Astrocyte (in vitro differentiated cells and primary cell): ENCODE results near the gene EDN2. TPM values are rescaled to one million over a fixed set of nuclear protein-coding genes. Genes with fewer than 3 reads are reported as not detected.
A peak's percentile ranks its signal among the peaks of the same experiment; 100 is the strongest.

Experiments used
- DNase-seq: peaks from one replicate; pipeline ENCODE4 v3.0.0-alpha.2; 2010; ENCODE audit warnings: low read depth
- FAIRE-seq: peaks from 2 replicates; lab custom pipeline; 2011; peaks lifted over from hg19 to GRCh38; lab: Jason Lieb, UNC
- H2AFZ ChIP-seq: 2 replicates; pipeline ENCODE4 v1.6.0; 2012; ENCODE audit warnings: low read depth, low read length, inconsistent platforms
- H3K27ac ChIP-seq: 2 replicates; pipeline ENCODE4 v1.5.1; 2011; ENCODE audit warnings: low read depth, low read length, inconsistent platforms
- H3K27me3 ChIP-seq: 2 replicates; pipeline ENCODE4 v1.6.0; 2011; ENCODE audit warnings: low read length, inconsistent platforms; ENCODE audit not compliant: insufficient read depth
- H3K36me3 ChIP-seq: 2 replicates; pipeline ENCODE4 v1.5.1; 2011; ENCODE audit warnings: low read length, inconsistent platforms; ENCODE audit not compliant: insufficient read depth
- H3K4me1 ChIP-seq: 2 replicates; pipeline ENCODE4 v1.5.1; 2011; ENCODE audit warnings: low read length, inconsistent platforms; ENCODE audit not compliant: insufficient read depth
- H3K4me2 ChIP-seq: 2 replicates; pipeline ENCODE4 v1.6.0; 2012; ENCODE audit warnings: low read length, inconsistent platforms
- H3K4me3 ChIP-seq: 2 replicates; pipeline ENCODE4 v1.5.1; 2011; ENCODE audit warnings: low read depth, mild to moderate bottlenecking, low read length, inconsistent platforms; ENCODE audit not compliant: insufficient read depth
- H3K79me2 ChIP-seq: 2 replicates; pipeline ENCODE4 v1.6.0; 2012; ENCODE audit warnings: mild to moderate bottlenecking, low read length, inconsistent platforms; ENCODE audit not compliant: insufficient read depth
- H3K9ac ChIP-seq: 2 replicates; pipeline ENCODE4 v1.6.0; 2012; ENCODE audit warnings: mild to moderate bottlenecking, low read length, inconsistent platforms
- H3K9me3 ChIP-seq: 2 replicates; pipeline ENCODE4 v1.5.1; 2012; ENCODE audit warnings: low read depth, mild to moderate bottlenecking, low read length, inconsistent platforms; ENCODE audit not compliant: insufficient read depth
- H4K20me1 ChIP-seq: 2 replicates; pipeline ENCODE4 v1.6.0; 2012; ENCODE audit warnings: low read length, inconsistent platforms; ENCODE audit not compliant: insufficient read depth
- H3K27ac Mint-ChIP-seq: one replicate; pipeline ENCODE4 v1.8.0; 2021; ENCODE audit warnings: mild to moderate bottlenecking, mixed read lengths; ENCODE audit not compliant: unreplicated experiment
- H3K27me3 Mint-ChIP-seq: one replicate; pipeline ENCODE4 v1.8.0; 2021; ENCODE audit warnings: low read depth, mixed read lengths; ENCODE audit not compliant: unreplicated experiment
- H3K36me3 Mint-ChIP-seq: one replicate; pipeline ENCODE4 v1.8.0; 2021; ENCODE audit warnings: low read depth, mixed read lengths; ENCODE audit not compliant: unreplicated experiment
- H3K4me1 Mint-ChIP-seq: one replicate; pipeline ENCODE4 v1.8.0; 2021; ENCODE audit warnings: low read depth, mixed read lengths; ENCODE audit not compliant: unreplicated experiment
- H3K4me3 Mint-ChIP-seq: one replicate; pipeline ENCODE4 v1.8.0; 2021; ENCODE audit warnings: mild to moderate bottlenecking, moderate library complexity, mixed read lengths; ENCODE audit not compliant: unreplicated experiment
- H3K9me3 Mint-ChIP-seq: one replicate; pipeline ENCODE4 v1.8.0; 2021; ENCODE audit warnings: mild to moderate bottlenecking, mixed read lengths; ENCODE audit not compliant: unreplicated experiment
- CTCF ChIP-seq: IDR thresholded peaks from 2 replicates; pipeline ENCODE4 v1.5.1; 2011; ENCODE audit warnings: low read depth, mild to moderate bottlenecking, inconsistent platforms, low read length, moderate library complexity; ENCODE audit not compliant: insufficient read depth
- EZH2 ChIP-seq: IDR thresholded peaks from 2 replicates; pipeline ENCODE4 v1.6.1; 2012; ENCODE audit warnings: mild to moderate bottlenecking, low read length, inconsistent platforms; ENCODE audit not compliant: insufficient read depth
- total RNA-seq: library from RNA; stranded (reverse); gene quantifications from 2 replicates; pipeline ENCODE4 v1.2.1, GENCODE V29; 2021

EDN2 gene
- total RNA-seq, 1 donor from 2014 or later: 0.45 TPM

DNA sequence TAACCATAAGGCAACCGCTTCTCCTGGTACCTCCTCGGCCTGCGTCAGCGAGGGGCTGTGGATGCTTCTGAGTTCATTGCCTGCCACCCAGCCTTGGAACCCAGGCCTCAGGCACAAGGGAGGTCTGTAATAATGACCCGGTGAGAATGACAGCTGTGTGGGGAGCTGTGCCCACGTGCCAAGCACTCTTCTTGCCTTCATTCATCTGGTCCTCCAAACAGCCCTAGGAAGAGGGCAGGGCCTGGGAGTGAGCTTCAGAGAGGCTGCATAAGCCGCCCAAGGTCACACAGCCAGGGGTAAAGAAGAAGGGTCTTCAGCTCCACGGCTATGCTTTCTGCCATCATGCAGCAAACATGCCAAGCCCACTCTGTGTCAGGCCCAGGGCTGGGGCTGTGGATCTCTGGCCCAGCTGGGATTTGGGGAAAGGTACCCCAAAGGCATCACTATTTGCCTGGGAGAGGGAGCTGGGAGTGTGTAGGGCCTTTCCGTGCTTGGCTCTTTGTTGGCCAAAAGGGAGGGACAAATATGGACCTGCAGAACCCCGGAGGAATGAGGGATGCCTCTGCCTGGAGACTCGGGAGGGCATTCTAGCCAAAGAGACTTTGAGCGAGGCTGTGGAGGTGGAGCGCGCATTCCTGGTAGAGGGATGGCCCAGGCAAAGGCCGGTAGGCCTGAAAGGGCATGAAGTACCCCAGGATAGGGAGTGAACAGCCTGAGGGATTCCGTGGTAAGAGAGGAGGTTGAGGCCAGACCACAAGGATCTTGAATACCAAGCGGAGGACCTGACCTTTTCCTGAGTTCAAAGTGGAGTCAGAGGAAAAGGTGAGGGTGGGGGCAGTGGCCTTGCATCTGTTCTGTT, 10.1 kb upstream of the EDN2 start:
- Histone ChIP-seq H3K27ac (no peak overlapping the region), H3K4me1 (peaks cover 48% of the 10 kb centered on the region), H3K9ac (no peak overlapping the region), H4K20me1 (no peaks in the 10 kb centered on the region), H2AFZ (no peak overlapping the region), H3K9me3 (no peaks in the 10 kb centered on the region), H3K27me3 (no peaks in the 10 kb centered on the region), H3K4me2 (no peak overlapping the region), H3K79me2 (no peaks in the 10 kb centered on the region), H3K4me3 (no peak overlapping the region), H3K36me3 (no peaks in the 10 kb centered on the region)
- no peaks in the 10 kb centered on the region for H3K27me3 Mint-ChIP-seq
- TF ChIP-seq CTCF: no peak
- TF ChIP-seq EZH2: no peak
- H3K4me3 Mint-ChIP-seq: no peak overlapping the region
- H3K36me3 Mint-ChIP-seq: no peaks in the 10 kb centered on the region
- no peak for DNase-seq
- no peak overlapping the region for H3K27ac Mint-ChIP-seq
- peaks cover 2% of the 10 kb centered on the region for H3K9me3 Mint-ChIP-seq
- H3K4me1 Mint-ChIP-seq: peaks cover 20% of the 10 kb centered on the region
- no peak for FAIRE-seq

DNA sequence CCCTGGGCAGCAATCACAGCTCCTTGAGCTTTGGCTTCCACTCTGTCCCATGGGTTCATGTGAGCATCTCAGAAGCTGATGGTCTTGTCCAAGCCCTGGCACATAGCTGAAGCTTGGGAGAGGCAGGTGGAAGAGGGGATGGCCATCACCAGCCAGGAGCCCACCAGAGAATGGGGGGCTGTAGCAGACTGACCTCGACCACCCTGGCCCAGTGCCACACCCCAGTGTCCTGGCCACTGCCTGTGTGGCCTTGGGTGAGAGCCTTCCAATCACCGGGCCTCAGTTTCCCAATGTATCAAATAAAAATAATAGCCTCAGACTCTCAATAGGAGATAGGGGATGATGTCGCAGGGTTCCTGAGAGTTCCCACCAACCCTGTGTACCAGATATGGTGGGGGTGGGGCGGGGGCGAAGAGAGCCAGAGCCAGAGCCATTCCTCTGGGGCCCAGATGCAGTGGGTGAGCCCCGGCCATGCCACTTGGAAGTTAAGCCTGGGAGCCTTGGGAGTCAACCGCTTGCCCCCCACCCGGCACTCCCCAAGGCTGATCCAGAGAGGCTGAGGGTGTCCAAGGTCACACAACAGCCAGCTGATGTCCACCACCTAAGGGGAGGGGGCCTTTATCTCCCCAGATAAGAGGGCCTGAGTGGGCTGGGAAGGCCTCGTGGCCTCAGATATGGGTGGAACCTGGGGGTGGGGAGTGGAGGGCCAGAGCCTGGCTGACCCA, 9.3 kb upstream of the EDN2 start:
- no peaks in the 10 kb centered on the region for H3K36me3 Mint-ChIP-seq
- no peak for DNase-seq
- H3K27ac ChIP-seq: peak overlapping the region; percentile 51
- H3K27me3 ChIP-seq: no peaks in the 10 kb centered on the region
- H3K9ac ChIP-seq: peak overlapping the region; percentile 42
- H2AFZ ChIP-seq: no peak overlapping the region
- peaks cover 2% of the 10 kb centered on the region for H3K9me3 Mint-ChIP-seq
- no peak overlapping the region for H3K27ac Mint-ChIP-seq
- no peaks in the 10 kb centered on the region for H3K79me2 ChIP-seq
- no peak overlapping the region for H3K4me3 ChIP-seq
- no peaks in the 10 kb centered on the region for H3K9me3 ChIP-seq
- H3K4me3 Mint-ChIP-seq: no peak overlapping the region
- TF ChIP-seq CTCF (no peak), EZH2 (no peak)
- peaks cover 43% of the 10 kb centered on the region for H3K4me1 ChIP-seq
- no peaks in the 10 kb centered on the region for H3K27me3 Mint-ChIP-seq
- H4K20me1 ChIP-seq: no peaks in the 10 kb centered on the region
- no peak for FAIRE-seq
- H3K36me3 ChIP-seq: no peaks in the 10 kb centered on the region
- H3K4me2 ChIP-seq: no peak overlapping the region
- H3K4me1 Mint-ChIP-seq: peaks cover 20% of the 10 kb centered on the region
